Measurements from ENCODE around the gene VSTM4.

GRCh38 chr10:49115796-49116508 is 630 bp upstream of the VSTM4 start:
- TF ChIP-seq CTCF (IDR thresholded peaks at IDR 0.05 in 4 of 5, conservative IDR thresholded peaks at IDR 0.05 in 1 of 5), result no peak
- no peak for TF ChIP-seq POLR2A (IDR thresholded peaks at IDR 0.05)
